ENCODE data around the gene REXO4.

The REXO4 gene

GRCh38 chr9:133429641-133430161 is 11.9 kb upstream of the REXO4 start:
- TF ChIP-seq, protein P1, sequence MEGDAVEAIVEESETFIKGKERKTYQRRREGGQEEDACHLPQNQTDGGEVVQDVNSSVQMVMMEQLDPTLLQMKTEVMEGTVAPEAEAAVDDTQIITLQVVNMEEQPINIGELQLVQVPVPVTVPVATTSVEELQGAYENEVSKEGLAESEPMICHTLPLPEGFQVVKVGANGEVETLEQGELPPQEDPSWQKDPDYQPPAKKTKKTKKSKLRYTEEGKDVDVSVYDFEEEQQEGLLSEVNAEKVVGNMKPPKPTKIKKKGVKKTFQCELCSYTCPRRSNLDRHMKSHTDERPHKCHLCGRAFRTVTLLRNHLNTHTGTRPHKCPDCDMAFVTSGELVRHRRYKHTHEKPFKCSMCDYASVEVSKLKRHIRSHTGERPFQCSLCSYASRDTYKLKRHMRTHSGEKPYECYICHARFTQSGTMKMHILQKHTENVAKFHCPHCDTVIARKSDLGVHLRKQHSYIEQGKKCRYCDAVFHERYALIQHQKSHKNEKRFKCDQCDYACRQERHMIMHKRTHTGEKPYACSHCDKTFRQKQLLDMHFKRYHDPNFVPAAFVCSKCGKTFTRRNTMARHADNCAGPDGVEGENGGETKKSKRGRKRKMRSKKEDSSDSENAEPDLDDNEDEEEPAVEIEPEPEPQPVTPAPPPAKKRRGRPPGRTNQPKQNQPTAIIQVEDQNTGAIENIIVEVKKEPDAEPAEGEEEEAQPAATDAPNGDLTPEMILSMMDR (IDR thresholded peaks at IDR 0.05), result no peak
- Histone ChIP-seq H3K27ac (no peak overlapping the region), H3K36me3 (no peaks in the 10 kb centered on the region), H3K4me1 (peaks cover 0 to 18% (median 13%) of the 10 kb centered on the region in 4 donors), H3K9me3 (no peaks in the 10 kb centered on the region), H3K4me3 (no peak overlapping the region), H3K27me3 (peaks cover 0 to 50% of the 10 kb centered on the region in 2 donors)
- DNase-seq, result no peak
- intact Hi-C loops (cut with DNase I; ENCODE audit: low total_unique reads), result no loop called here

GRCh38 chr9:133429214-133429613 is 11.4 kb upstream of the REXO4 start:
- TF ChIP-seq, protein P1 (IDR thresholded peaks at IDR 0.05), result no peak
- H3K4me1 ChIP-seq, result peaks cover 0 to 18% (median 13%) of the 10 kb centered on the region in 4 donors
- intact Hi-C loops (cut with DNase I; ENCODE audit: low total_unique reads), result no loop called here
- no peak overlapping the region for H3K27ac ChIP-seq
- H3K4me3 ChIP-seq, result no peak overlapping the region
- DNase-seq, result no peak
- H3K36me3 ChIP-seq, result no peaks in the 10 kb centered on the region
- peaks cover 0 to 50% of the 10 kb centered on the region in 2 donors for H3K27me3 ChIP-seq
- H3K9me3 ChIP-seq, result no peaks in the 10 kb centered on the region

- Histone ChIP-seq H3K27me3 (peaks cover 0 to 56% of the 10 kb centered on the region in 2 donors), H3K9me3 (no peaks in the 10 kb centered on the region), H3K4me1 (peaks cover 0 to 18% (median 13%) of the 10 kb centered on the region in 4 donors), H3K4me3 (peak overlapping the region; percentile 6 to 35), H3K27ac (no peak overlapping the region), H3K36me3 (no peaks in the 10 kb centered on the region)
- TF ChIP-seq, protein P1 (IDR thresholded peaks at IDR 0.05), result no peak
- intact Hi-C loops (cut with DNase I; ENCODE audit: low total_unique reads), result no loop called here
- DNase-seq, result no peak
Observed at GRCh38 chr9:133428617-133429101, 10.8 kb upstream of the REXO4 start.

- intact Hi-C loops (cut with DNase I; ENCODE audit: low total_unique reads), result no loop called here
- peaks cover 0 to 57% of the 10 kb centered on the region in 2 donors for H3K27me3 ChIP-seq
- no peak overlapping the region for H3K27ac ChIP-seq
- H3K4me3 ChIP-seq, result no peak overlapping the region
- TF ChIP-seq, protein P1 (IDR thresholded peaks at IDR 0.05), result no peak
- no peaks in the 10 kb centered on the region for H3K9me3 ChIP-seq
- DNase-seq, result no peak
- peaks cover 0 to 18% (median 13%) of the 10 kb centered on the region in 4 donors for H3K4me1 ChIP-seq
- H3K36me3 ChIP-seq, result no peaks in the 10 kb centered on the region
Observed at GRCh38 chr9:133427658-133428348, 10.0 kb upstream of the REXO4 start.

GRCh38 chr9:133426011-133426410 is 8.2 kb upstream of the REXO4 start:
- intact Hi-C loops (cut with DNase I; ENCODE audit: low total_unique reads), result no loop called here
- H3K4me1 ChIP-seq, result peaks cover 0 to 18% (median 13%) of the 10 kb centered on the region in 4 donors
- H3K4me3 ChIP-seq, result no peak overlapping the region
- TF ChIP-seq, protein P1 (IDR thresholded peaks at IDR 0.05), result no peak
- no peaks in the 10 kb centered on the region for H3K9me3 ChIP-seq
- no peak for DNase-seq
- H3K27ac ChIP-seq, result no peak overlapping the region
- peaks cover 0 to 57% of the 10 kb centered on the region in 2 donors for H3K27me3 ChIP-seq
- no peaks in the 10 kb centered on the region for H3K36me3 ChIP-seq

All from tibial artery (tissue), 4 donors.